ENCODE measurements around the gene THAP9.

DNA sequence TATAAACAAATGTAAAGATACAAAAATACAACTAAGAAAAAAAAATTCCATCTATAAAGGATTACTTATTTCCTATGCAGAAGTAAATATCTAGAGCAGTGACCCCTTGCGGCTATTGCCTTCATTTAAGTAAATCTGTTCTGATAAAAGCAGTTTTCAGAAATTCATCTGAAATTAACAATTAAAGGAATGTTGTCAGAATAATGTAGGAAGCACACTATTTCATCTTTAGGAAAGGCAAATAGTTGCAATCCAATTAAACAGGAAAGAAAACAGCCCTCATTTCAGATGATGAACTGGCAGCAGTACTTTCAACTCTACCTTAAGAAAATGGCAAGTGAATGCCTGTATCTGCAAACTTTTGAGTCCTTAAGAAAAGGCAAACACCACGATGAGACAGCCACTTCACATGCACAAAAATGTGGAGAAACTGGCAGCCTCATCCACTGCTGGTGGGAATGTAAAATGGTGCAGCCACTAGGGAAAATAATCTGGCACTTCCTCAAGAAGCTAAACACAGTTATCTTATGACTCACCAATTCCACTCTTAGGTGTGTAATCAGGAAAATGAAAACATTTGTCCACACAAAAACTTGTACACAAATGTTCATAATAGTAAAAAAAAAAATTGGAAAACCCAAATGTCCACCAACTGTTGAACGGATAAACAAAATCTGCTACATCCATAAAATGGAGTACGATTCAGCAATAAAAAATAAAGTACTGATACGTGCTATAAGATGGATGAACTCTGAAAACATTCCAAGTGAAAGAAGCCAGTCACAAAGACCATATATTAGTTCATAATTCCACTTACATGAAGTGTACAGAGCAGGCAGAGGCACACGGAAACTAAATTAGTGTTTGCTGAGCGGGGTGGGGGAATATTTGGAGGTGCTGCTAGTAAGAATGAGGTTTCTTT is 2.0 kb upstream of the THAP9 start:
- TF ChIP-seq CTCF (IDR thresholded peaks at IDR 0.05; ENCODE audit: insufficient read depth, low read length, poor library complexity, severe bottlenecking) (no peak), EZH2phosphoT487 (conservative IDR thresholded peaks at IDR 0.05; ENCODE audit: low read length) (no peak)

Measured in SU-DHL-6 (cell line).